ENCODE results near the gene TVP23C. TPM values are rescaled to one million over a fixed set of nuclear protein-coding genes. Genes with fewer than 3 reads are reported as not detected.

The TVP23C gene
- total and polyA plus RNA-seq, 2 donors (not counting 3 experiments of a cell fraction or from before 2014, with no cell fraction given), result 6.4 to 36.3 TPM

- Histone ChIP-seq H3K9me3 (replicated peaks; ENCODE audit: control insufficient read depth, insufficient read depth, low read length) (no peaks in the 10 kb centered on the region), H3K79me2 (ENCODE audit: control insufficient read depth, insufficient read depth, low read length) (no peaks in the 10 kb centered on the region), H3K4me1 (ENCODE audit: control insufficient read depth, extremely low read depth, insufficient read depth, low read length) (peaks cover 7% of the 10 kb centered on the region), H3K4me2 (ENCODE audit: insufficient read depth, low read length) (no peak overlapping the region), H3K9ac (replicated peaks; ENCODE audit: extremely low read depth, insufficient read depth, low read length) (no peak overlapping the region), H3K9me1 (replicated peaks; ENCODE audit: control insufficient read depth, extremely low read depth, insufficient read depth, low read length) (no peaks in the 10 kb centered on the region), H3K27ac (ENCODE audit: insufficient read depth, low read depth, low read length) (no peak overlapping the region), H3K27me3 (ENCODE audit: control insufficient read depth in 2 of 2, insufficient read depth in 2 of 2, low read length in 2 of 2) (no peaks in the 10 kb centered on the region), H4K20me1 (replicated peaks; ENCODE audit: control insufficient read depth, extremely low read depth, insufficient read depth, low read length) (no peaks in the 10 kb centered on the region), H3K4me3 (replicated peaks in 1 of 3; ENCODE audit: insufficient read depth in 1 of 3, low read depth in 1 of 3, low read length in 3 of 3) (no peak overlapping the region), H3K36me3 (ENCODE audit: control insufficient read depth in 2 of 2, extremely low read depth in 1 of 2, insufficient read depth in 2 of 2, low read length in 2 of 2) (no peaks in the 10 kb centered on the region), H2AFZ (ENCODE audit: low read depth, low read length) (no peak overlapping the region)
- no peak for FAIRE-seq
- ChIA-PET CTCF (interaction anchor here (1.2 to 1.3 kb wide), 3 partner anchors 9 to 32 kb away, joined by 3 to 10 read pairs (median 6); no protein-coding TSS in a partner anchor), POLR2A (no interaction called here)
- intact Hi-C loops (cut with micrococcal nuclease), result no loop called here
- DNase-seq (ENCODE audit: low read depth, low spot score), result no peak
- dilution Hi-C loops (cut with MboI; ENCODE audit: extremely low pct_ligation_motif_present, low sequenced_read_pairs), result no loop called here
- no TSS peak for BruUV-seq (replicated peaks)
- TF ChIP-seq GATA2 (IDR thresholded peaks at IDR 0.05; ENCODE audit: insufficient read depth, insufficient read length, low read depth, low read length), result no peak
- TF ChIP-seq, protein P1, sequence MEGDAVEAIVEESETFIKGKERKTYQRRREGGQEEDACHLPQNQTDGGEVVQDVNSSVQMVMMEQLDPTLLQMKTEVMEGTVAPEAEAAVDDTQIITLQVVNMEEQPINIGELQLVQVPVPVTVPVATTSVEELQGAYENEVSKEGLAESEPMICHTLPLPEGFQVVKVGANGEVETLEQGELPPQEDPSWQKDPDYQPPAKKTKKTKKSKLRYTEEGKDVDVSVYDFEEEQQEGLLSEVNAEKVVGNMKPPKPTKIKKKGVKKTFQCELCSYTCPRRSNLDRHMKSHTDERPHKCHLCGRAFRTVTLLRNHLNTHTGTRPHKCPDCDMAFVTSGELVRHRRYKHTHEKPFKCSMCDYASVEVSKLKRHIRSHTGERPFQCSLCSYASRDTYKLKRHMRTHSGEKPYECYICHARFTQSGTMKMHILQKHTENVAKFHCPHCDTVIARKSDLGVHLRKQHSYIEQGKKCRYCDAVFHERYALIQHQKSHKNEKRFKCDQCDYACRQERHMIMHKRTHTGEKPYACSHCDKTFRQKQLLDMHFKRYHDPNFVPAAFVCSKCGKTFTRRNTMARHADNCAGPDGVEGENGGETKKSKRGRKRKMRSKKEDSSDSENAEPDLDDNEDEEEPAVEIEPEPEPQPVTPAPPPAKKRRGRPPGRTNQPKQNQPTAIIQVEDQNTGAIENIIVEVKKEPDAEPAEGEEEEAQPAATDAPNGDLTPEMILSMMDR (IDR thresholded peaks at IDR 0.05; ENCODE audit: extremely low read depth in 1 of 2, insufficient read depth in 1 of 2, low read depth in 1 of 2, low read length in 2 of 2), result no peak
- TF ChIP-seq POLR2AphosphoS5 (IDR thresholded peaks at IDR 0.05; ENCODE audit: insufficient read depth, low read depth, low read length), result no peak
- TF ChIP-seq EZH2 (IDR thresholded peaks at IDR 0.05; ENCODE audit: borderline replicate concordance, low read depth, low read length, severe bottlenecking), result no peak
- no peak for TF ChIP-seq POLR2A (IDR thresholded peaks at IDR 0.05; ENCODE audit: low read depth, low read length)
- TF ChIP-seq FOS (IDR thresholded peaks at IDR 0.05; ENCODE audit: borderline replicate concordance, insufficient read depth, low read length), result no peak
- no peak for TF ChIP-seq JUN (IDR thresholded peaks at IDR 0.05; ENCODE audit: borderline replicate concordance, insufficient read depth, insufficient read length, low read depth)
- TF ChIP-seq MAX (IDR thresholded peaks at IDR 0.05; ENCODE audit: insufficient read depth, insufficient read length), result no peak
- TF ChIP-seq MYC (IDR thresholded peaks at IDR 0.05; ENCODE audit: low read depth, low read length), result no peak
Observed at GRCh38 chr17:15470536-15470935, 92.7 kb downstream of the TVP23C start.

All from endothelial cell of umbilical vein (primary cell).